K562 (cell line): ENCODE results near the gene SV2C. TPM values are rescaled to one million over a fixed set of nuclear protein-coding genes. Genes with fewer than 3 reads are reported as not detected.

Experiments used
- ARID1B ChIP-seq: fragments of 450-650 bp; IDR thresholded peaks from 2 replicates; pipeline ENCODE4 v1.6.1; 2016; ENCODE audit warnings: antibody characterized with exemption, mild to moderate bottlenecking, inconsistent platforms
- CBFA2T2 ChIP-seq: fragments of 450-650 bp; conservative IDR thresholded peaks from 2 replicates; pipeline ENCODE4 v1.6.1; 2017; ENCODE audit warnings: mild to moderate bottlenecking
- CBFA2T3 ChIP-seq: fragments of 450-650 bp; IDR thresholded peaks from 2 replicates; pipeline ENCODE4 v1.6.1; 2017
- ELF2 ChIP-seq: fragments of 250-450 bp; sonication (Bioruptor Pico); IDR thresholded peaks from 2 replicates; pipeline ENCODE4 v1.5.0; 2021; ENCODE audit warnings: mild to moderate bottlenecking
- RREB1 ChIP-seq: fragments of 250-450 bp; sonication (Bioruptor Pico); IDR thresholded peaks from 2 replicates; pipeline ENCODE4 v1.4.0; 2020
- ZNF121 ChIP-seq: sonication (generic); formaldehyde crosslinking; conservative IDR thresholded peaks from 2 replicates; pipeline ENCODE4 v1.8.0; 2022; ENCODE audit warnings: missing genetic modification reagents
- polyA plus RNA-seq, 8 experiments: library from polyadenylated mRNA; depleted of rRNA in 4 of 8; stranded (reverse) in 5 of 8; unstranded in 3 of 8; fragments of >200 nt; fragmentation: Nextera tagmentation in 2 of 8; fragmentation: Illumina TruSeq in 1 of 8; extraction: Ambion mirVana in 2 of 8; extraction: Trizol in 1 of 8; gene quantifications; 2 replicates each; pipeline versions ENCODE4 v1.2.1 to v1.2.3, GENCODE V29; 2011 to 2014; ENCODE audit warnings: inconsistent platforms in 1 of 8, missing spikeins in 1 of 8
- total RNA-seq, 7 experiments: library from RNA; depleted of rRNA in 6 of 7; stranded (reverse); fragments of >200 nt in 6 of 7; fragmentation: Illumina TruSeq in 2 of 7; extraction: Trizol in 2 of 7; gene quantifications; 2 replicates each; pipeline versions ENCODE4 v1.2.1 to v1.2.3, GENCODE V29; 2011 to 2021; ENCODE audit warnings: low replicate concordance in 1 of 7
- TF ChIP-seq, protein P1 (sequence below): sonication (generic); formaldehyde crosslinking; IDR thresholded peaks from 2 replicates; pipeline ENCODE4 v1.8.0; 2022; ENCODE audit warnings: mild to moderate bottlenecking, missing genetic modification reagents
- TF ChIP-seq, protein P2 (sequence below), 2 experiments: IDR thresholded peaks; 2 replicates each; pipeline ENCODE4 v1.6.1; 2011; ENCODE audit warnings: borderline replicate concordance in 1 of 2, control low read depth in 1 of 2, low read depth in 1 of 2, low read length in 1 of 2, mild to moderate bottlenecking in 1 of 2, mixed read lengths in 1 of 2, moderate library complexity in 1 of 2; ENCODE audit not compliant: insufficient read depth in 1 of 2, insufficient read length in 1 of 2, poor library complexity in 1 of 2, severe bottlenecking in 1 of 2; ENCODE audit errors: extremely low read depth in 1 of 2

SV2C gene
- total and polyA plus RNA-seq, 9 of the 15 experiments (the other 6 are each of a cell fraction or from before 2014, with no cell fraction given): 0.05 TPM; not detected in 8

DNA sequence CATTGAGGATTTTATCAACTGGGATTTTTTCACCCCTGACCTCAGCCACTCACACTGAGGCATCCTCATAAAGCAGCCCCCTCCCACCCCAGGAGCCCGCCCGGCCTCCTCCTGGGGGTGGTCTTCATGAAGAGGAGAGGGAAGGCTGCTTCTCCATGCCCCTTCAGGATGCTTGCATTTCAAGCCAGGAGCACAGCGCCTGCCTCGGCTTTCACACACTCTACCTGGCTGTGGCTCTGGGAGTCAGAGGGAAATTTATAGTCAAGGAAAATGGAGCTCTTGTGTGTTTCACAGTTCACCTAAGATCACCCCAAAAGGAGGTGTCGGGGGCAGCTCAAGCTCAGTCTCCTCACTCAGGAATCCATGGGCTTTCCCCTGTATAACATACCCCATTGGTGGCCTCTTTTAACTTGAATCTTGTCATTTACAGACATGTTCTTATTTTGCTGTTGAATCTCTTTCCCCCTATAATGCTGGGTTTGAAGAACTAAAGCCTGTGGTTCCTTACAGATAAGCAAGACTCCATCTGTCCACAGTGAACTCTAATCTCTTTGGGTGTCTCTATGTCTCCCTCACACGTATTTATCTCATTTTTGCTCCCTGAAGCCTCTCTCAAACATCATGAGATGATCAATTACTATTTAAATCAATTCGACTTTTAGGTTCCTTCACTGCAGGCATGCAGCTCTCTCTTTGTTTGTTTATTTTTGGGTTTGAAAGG is 297.3 kb downstream of the SV2C start (continued):
- TF ChIP-seq RREB1 (CRISPR knock-in tag) (no peak), CBFA2T2 (0 out of 2 replicates have a peak, but pooled peaks have one; percentile 37), CBFA2T3 (peak; percentile 59), ARID1B (0 out of 2 replicates have a peak, but pooled peaks have one; percentile 32), ZNF121 (CRISPR knock-in tag) (no peak), ELF2 (CRISPR knock-in tag) (no peak)
- TF ChIP-seq, protein P1, sequence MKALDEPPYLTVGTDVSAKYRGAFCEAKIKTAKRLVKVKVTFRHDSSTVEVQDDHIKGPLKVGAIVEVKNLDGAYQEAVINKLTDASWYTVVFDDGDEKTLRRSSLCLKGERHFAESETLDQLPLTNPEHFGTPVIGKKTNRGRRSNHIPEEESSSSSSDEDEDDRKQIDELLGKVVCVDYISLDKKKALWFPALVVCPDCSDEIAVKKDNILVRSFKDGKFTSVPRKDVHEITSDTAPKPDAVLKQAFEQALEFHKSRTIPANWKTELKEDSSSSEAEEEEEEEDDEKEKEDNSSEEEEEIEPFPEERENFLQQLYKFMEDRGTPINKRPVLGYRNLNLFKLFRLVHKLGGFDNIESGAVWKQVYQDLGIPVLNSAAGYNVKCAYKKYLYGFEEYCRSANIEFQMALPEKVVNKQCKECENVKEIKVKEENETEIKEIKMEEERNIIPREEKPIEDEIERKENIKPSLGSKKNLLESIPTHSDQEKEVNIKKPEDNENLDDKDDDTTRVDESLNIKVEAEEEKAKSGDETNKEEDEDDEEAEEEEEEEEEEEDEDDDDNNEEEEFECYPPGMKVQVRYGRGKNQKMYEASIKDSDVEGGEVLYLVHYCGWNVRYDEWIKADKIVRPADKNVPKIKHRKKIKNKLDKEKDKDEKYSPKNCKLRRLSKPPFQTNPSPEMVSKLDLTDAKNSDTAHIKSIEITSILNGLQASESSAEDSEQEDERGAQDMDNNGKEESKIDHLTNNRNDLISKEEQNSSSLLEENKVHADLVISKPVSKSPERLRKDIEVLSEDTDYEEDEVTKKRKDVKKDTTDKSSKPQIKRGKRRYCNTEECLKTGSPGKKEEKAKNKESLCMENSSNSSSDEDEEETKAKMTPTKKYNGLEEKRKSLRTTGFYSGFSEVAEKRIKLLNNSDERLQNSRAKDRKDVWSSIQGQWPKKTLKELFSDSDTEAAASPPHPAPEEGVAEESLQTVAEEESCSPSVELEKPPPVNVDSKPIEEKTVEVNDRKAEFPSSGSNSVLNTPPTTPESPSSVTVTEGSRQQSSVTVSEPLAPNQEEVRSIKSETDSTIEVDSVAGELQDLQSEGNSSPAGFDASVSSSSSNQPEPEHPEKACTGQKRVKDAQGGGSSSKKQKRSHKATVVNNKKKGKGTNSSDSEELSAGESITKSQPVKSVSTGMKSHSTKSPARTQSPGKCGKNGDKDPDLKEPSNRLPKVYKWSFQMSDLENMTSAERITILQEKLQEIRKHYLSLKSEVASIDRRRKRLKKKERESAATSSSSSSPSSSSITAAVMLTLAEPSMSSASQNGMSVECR (CRISPR knock-in tag): no peak
- TF ChIP-seq, protein P2, sequence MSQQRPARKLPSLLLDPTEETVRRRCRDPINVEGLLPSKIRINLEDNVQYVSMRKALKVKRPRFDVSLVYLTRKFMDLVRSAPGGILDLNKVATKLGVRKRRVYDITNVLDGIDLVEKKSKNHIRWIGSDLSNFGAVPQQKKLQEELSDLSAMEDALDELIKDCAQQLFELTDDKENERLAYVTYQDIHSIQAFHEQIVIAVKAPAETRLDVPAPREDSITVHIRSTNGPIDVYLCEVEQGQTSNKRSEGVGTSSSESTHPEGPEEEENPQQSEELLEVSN (IDR thresholded peaks at IDR 0.05; ENCODE audit: borderline replicate concordance in 1 of 2, extremely low read depth in 1 of 2, insufficient read depth in 1 of 2, insufficient read length in 1 of 2, low read depth in 1 of 2, low read length in 1 of 2, poor library complexity in 1 of 2, severe bottlenecking in 1 of 2): no peak
- TF ChIP-seq, all 486 proteins: peak for 6
